NB4 (cell line): ENCODE results near the gene RAC2.
A peak's percentile ranks its signal among the peaks of the same experiment; 100 is the strongest.

Experiments
- DNase-seq: peaks from one replicate; pipeline ENCODE4 v3.0.0; 2010; ENCODE audit warnings: low read depth
- H3K4me3 ChIP-seq: one replicate; pipeline ENCODE4 v1.5.1; 2011; ENCODE audit warnings: mild to moderate bottlenecking, low read depth, low read length, moderate library complexity
- CTCF ChIP-seq: IDR thresholded peaks from one replicate; pipeline ENCODE4 v1.5.1; 2012; ENCODE audit warnings: low read depth, low read length
- MAX ChIP-seq: IDR thresholded peaks from 2 replicates; pipeline ENCODE4 v1.6.1; 2011; ENCODE audit warnings: low read depth, low read length
- MYC ChIP-seq: IDR thresholded peaks from 2 replicates; pipeline ENCODE4 v1.6.1; 2011; ENCODE audit warnings: low read depth, low read length
- POLR2A ChIP-seq: IDR thresholded peaks from 2 replicates; pipeline ENCODE4 v1.6.1; 2011; ENCODE audit warnings: mild to moderate bottlenecking; ENCODE audit not compliant: insufficient read length; ENCODE audit errors: extremely low read depth

Gene RAC2

DNA sequence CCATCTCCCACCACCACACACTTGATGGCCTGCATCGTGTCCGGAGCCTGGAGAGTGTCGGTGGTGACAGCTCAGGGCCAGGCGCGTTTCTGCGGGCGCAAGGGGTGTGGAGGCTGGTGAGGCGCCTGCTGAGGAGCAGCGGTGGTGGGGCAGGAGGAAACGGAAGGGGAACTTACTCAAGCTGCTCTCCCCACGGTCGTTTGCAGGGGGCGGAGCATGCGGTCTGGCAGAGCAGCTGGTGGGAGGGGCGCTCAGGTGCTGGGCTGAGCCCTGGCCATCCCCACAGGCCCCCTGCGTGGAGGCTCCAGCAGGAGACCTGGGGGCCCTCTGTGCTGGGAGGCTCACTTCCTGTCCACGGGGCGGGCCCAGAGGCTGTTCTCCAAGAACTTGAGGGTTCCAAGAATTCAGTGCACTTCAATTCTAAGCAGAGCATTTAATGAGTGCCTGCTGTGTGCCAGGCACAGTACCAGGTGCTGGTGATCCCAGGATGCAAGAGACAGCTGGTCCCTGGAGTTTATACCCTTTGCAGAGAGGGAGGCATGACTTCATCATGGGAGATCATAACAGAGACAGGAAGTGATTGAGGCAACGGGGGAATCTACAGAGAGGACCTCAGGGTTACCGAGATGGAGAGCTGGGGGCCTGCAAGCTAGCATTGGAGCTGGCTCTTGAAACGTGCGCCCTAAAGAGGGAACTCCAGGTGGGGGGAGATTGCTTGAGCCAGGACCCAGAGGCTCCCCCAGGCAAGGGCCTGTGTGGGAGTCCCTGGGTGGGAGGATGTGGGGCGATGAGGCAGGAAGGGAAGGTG, at the start of gene RAC2:
RAC2 (minus strand) TSS at position 156 of the 808 bp plus-strand sequence; CDS start at position 35, 121 bp downstream.
- TF ChIP-seq CTCF (no peak), MYC (peak; percentile 77; the same call in 1 of the 2 replicates), MAX (peak; percentile 83), POLR2A (peak; percentile 47)
- peak; percentile 98 for DNase-seq
- peak within 1 kb of the TSS; percentile 85 for H3K4me3 ChIP-seq

- DNase-seq = no peak
- H3K4me3 ChIP-seq = no peak overlapping the region
- TF ChIP-seq CTCF = no peak
Measured at GRCh38 chr22:37293172-37293571, 49.1 kb upstream of the RAC2 start.

GRCh38 chr22:37292641-37293040, 48.6 kb upstream of the RAC2 start:
- H3K4me3 ChIP-seq = no peak overlapping the region
- no peak for DNase-seq
- TF ChIP-seq MAX (no peak), MYC (no peak), POLR2A (no peak), CTCF (no peak)

- TF ChIP-seq POLR2A = no peak
- no peak for TF ChIP-seq MAX
- TF ChIP-seq CTCF = no peak
- no peak for TF ChIP-seq MYC
- H3K4me3 ChIP-seq = no peak overlapping the region
- DNase-seq = no peak
Measured at GRCh38 chr22:37291559-37292298, 47.7 kb upstream of the RAC2 start.

GRCh38 chr22:37290737-37291136, 46.7 kb upstream of the RAC2 start:
- DNase-seq = no peak
- no peak for TF ChIP-seq CTCF
- TF ChIP-seq MAX = no peak
- TF ChIP-seq POLR2A = no peak
- no peak for TF ChIP-seq MYC
- no peak overlapping the region for H3K4me3 ChIP-seq
